ENCODE results near the gene NT5C2.

NT5C2 gene

GRCh38 chr10:103053659-103054581, 139.2 kb downstream of the NT5C2 start:
- peak; percentile 64 to 77 for DNase-seq

- no peak for DNase-seq
Measured at GRCh38 chr10:103049237-103049636, 143.8 kb downstream of the NT5C2 start.

- DNase-seq, result no peak
Measured at GRCh38 chr10:103047381-103047780, 145.7 kb downstream of the NT5C2 start.

- DNase-seq, result no peak
Measured at GRCh38 chr10:103045961-103046360, 147.1 kb downstream of the NT5C2 start.

GRCh38 chr10:103044942-103045489, 148.1 kb downstream of the NT5C2 start:
- no peak for DNase-seq

GRCh38 chr10:103042908-103043307, 150.2 kb downstream of the NT5C2 start:
- DNase-seq, result no peak

- DNase-seq, result no peak
Measured at GRCh38 chr10:103042129-103042528, 150.9 kb downstream of the NT5C2 start.

GRCh38 chr10:103041391-103041790, 151.7 kb downstream of the NT5C2 start:
- no peak for DNase-seq

GRCh38 chr10:103040418-103040817, 152.7 kb downstream of the NT5C2 start:
- DNase-seq, result no peak

GRCh38 chr10:103038570-103038969, 154.5 kb downstream of the NT5C2 start:
- DNase-seq, result no peak
